HepG2 (cell line): ENCODE data around the gene GPHN. TPM values are rescaled to one million over a fixed set of nuclear protein-coding genes. Genes with fewer than 3 reads are reported as not detected.

Experiments used
- ATAC-seq: fragments of 200-7000 bp; cut with Tn5 transposase; 3 replicates; pipeline ENCODE4 v1.9.1; 2020; ENCODE audit warnings: mild to moderate bottlenecking, moderate library complexity
- BruUV-seq: library from RNA; stranded (reverse); fragments of 400-500 nt; replicated peaks from 2 replicates; lab custom pipeline; 2021; lab: Mats Ljungman, UMichigan
- CTCF ChIA-PET: fragments of 300-600 bp; formaldehyde crosslinking; extraction: SDS; loops from one replicate; lab custom pipeline; 2021; ENCODE audit warnings: low total read pairs, inconsistent platforms, low intra/inter-chr PET ratio; lab: Yijun Ruan, JAX
- POLR2A ChIA-PET: fragments of 350-600 bp; sonication (Branson Sonifier 250); formaldehyde crosslinking; loops from one replicate; lab custom pipeline; 2020; ENCODE audit warnings: antibody characterized with exemption, inconsistent platforms; lab: Yijun Ruan, JAX
- DNase-seq: peaks from one replicate; pipeline ENCODE4 v3.0.0-alpha.2; 2015; ENCODE audit warnings: low spot score
- FAIRE-seq: peaks from 3 replicates; lab custom pipeline; 2011; peaks lifted over from hg19 to GRCh38; lab: Jason Lieb, UNC
- H2AFZ ChIP-seq: one replicate; pipeline ENCODE4 v1.6.1; 2011; ENCODE audit warnings: low read length, inconsistent platforms
- H3K27ac ChIP-seq: fragments of 300-600 bp; 3 replicates; pipeline ENCODE4 v1.8.0; 2011; ENCODE audit warnings: mixed run types, mild to moderate bottlenecking, mixed read lengths, low read length, inconsistent platforms; ENCODE audit not compliant: insufficient read depth; ENCODE audit errors: extremely low read length
- H3K27me3 ChIP-seq, 2 experiments: fragments of 200-600 bp in 1 of 2; 2 replicates in 1 of 2; 3 replicates in 1 of 2; pipeline versions ENCODE4 v1.6.0 to v1.8.0; 2011; ENCODE audit warnings: low read length in 2 of 2, mild to moderate bottlenecking in 2 of 2, moderate library complexity in 2 of 2, inconsistent platforms in 1 of 2; ENCODE audit not compliant: insufficient read depth in 2 of 2, control insufficient read depth in 1 of 2
- H3K36me3 ChIP-seq, 2 experiments: fragments of 200-600 bp in 1 of 2; replicated peaks in 1 of 2; 2 replicates in 1 of 2; 3 replicates in 1 of 2; pipeline versions ENCODE4 v1.5.1 to v1.8.0; 2011; ENCODE audit warnings: low read length in 2 of 2, inconsistent platforms in 1 of 2; ENCODE audit not compliant: insufficient read depth in 2 of 2, control insufficient read depth in 1 of 2
- H3K4me1 ChIP-seq: 2 replicates; pipeline ENCODE4 v1.5.1; 2012; ENCODE audit warnings: low read length, inconsistent platforms; ENCODE audit not compliant: insufficient read depth
- H3K4me2 ChIP-seq: 2 replicates; pipeline ENCODE4 v1.6.0; 2011; ENCODE audit warnings: low read depth, low read length, inconsistent platforms
- H3K4me3 ChIP-seq, 3 experiments: fragments of 200-600 bp in 1 of 3; sonication (generic), shearing (Covaris generic) in 1 of 3; replicated peaks in 1 of 3; 2 replicates each; pipeline ENCODE4 v1.5.1; 2011 to 2016; ENCODE audit warnings: low read length in 3 of 3, inconsistent platforms in 2 of 3, low read depth in 2 of 3, mild to moderate bottlenecking in 2 of 3, control low read depth in 1 of 3, mixed read lengths in 1 of 3; ENCODE audit not compliant: insufficient read depth in 1 of 3
- H3K79me2 ChIP-seq: one replicate; pipeline ENCODE4 v1.6.1; 2011; ENCODE audit warnings: low read length, inconsistent platforms; ENCODE audit not compliant: insufficient read depth
- H3K9ac ChIP-seq: 2 replicates; pipeline ENCODE4 v1.6.0; 2011; ENCODE audit warnings: mild to moderate bottlenecking, low read depth, low read length, inconsistent platforms; ENCODE audit not compliant: insufficient read depth
- H3K9me3 ChIP-seq: 2 replicates; pipeline ENCODE4 v1.5.1; 2012; ENCODE audit warnings: mild to moderate bottlenecking, low read length
- H4K20me1 ChIP-seq: 2 replicates; pipeline ENCODE4 v1.6.0; 2011; ENCODE audit warnings: inconsistent platforms, mild to moderate bottlenecking, low read length, moderate library complexity; ENCODE audit not compliant: insufficient read depth
- KLF6 ChIP-seq: IDR thresholded peaks from 2 replicates; pipeline ENCODE4 v1.8.0; 2016; ENCODE audit warnings: missing biosample characterization, missing genetic modification reagents
- MTF2 ChIP-seq: sonication (generic); formaldehyde crosslinking; IDR thresholded peaks from 2 replicates; pipeline ENCODE4 v1.5.0; 2020; ENCODE audit warnings: missing genetic modification reagents, borderline replicate concordance
- PLSCR1 ChIP-seq: sonication (generic); formaldehyde crosslinking; IDR thresholded peaks from 2 replicates; pipeline ENCODE4 v1.5.0; 2020; ENCODE audit warnings: missing genetic modification reagents, mild to moderate bottlenecking, borderline replicate concordance
- POGZ ChIP-seq: sonication (generic); formaldehyde crosslinking; IDR thresholded peaks from 2 replicates; pipeline ENCODE4 v1.4.0; 2020; ENCODE audit warnings: mild to moderate bottlenecking, missing genetic modification reagents
- ZBTB14 ChIP-seq: sonication (generic); formaldehyde crosslinking; IDR thresholded peaks from 2 replicates; pipeline ENCODE4 v1.4.0; 2020; ENCODE audit warnings: missing genetic modification reagents
- ZBTB25 ChIP-seq: IDR thresholded peaks from 2 replicates; pipeline ENCODE4 v1.6.1; 2018; ENCODE audit warnings: missing genetic modification reagents
- ZNF703 ChIP-seq: sonication (generic); formaldehyde crosslinking; IDR thresholded peaks from 2 replicates; pipeline ENCODE4 v1.5.1; 2020; ENCODE audit warnings: missing genetic modification reagents, mild to moderate bottlenecking, moderate library complexity, borderline replicate concordance
- ZNF784 ChIP-seq: sonication (generic); formaldehyde crosslinking; IDR thresholded peaks from 2 replicates; pipeline ENCODE4 v1.5.1; 2020; ENCODE audit warnings: missing genetic modification reagents, mild to moderate bottlenecking, borderline replicate concordance
- in situ Hi-C: cut with HindIII; loops from 2 replicates; pipeline ENCODE4 v1.10.0; 2017; ENCODE audit warnings: low pct_unique_long_range_greater_than_20kb; ENCODE audit not compliant: extremely low pct_ligation_motif_present
- intact Hi-C: fragments of 100-400 bp; cut with micrococcal nuclease; formaldehyde crosslinking; loops from one replicate; pipeline ENCODE4 v1.10.0; 2022; ENCODE audit not compliant: unreplicated experiment
- polyA plus RNA-seq, 8 experiments: library from polyadenylated mRNA; depleted of rRNA in 3 of 8; stranded (reverse) in 7 of 8; unstranded in 1 of 8; fragments of >200 nt; fragmentation: Illumina TruSeq in 4 of 8; extraction: Trizol in 4 of 8; gene quantifications; 2 replicates each; pipeline versions ENCODE4 v1.2.1 to v1.2.3, GENCODE V29; 2011 to 2016; ENCODE audit warnings: low read depth in 4 of 8, missing spikeins in 1 of 8, mixed read lengths in 1 of 8; ENCODE audit not compliant: insufficient read depth in 1 of 8
- total RNA-seq, 5 experiments: library from RNA; depleted of rRNA; stranded (reverse); fragments of >200 nt; fragmentation: Illumina TruSeq; extraction: Trizol; gene quantifications; 2 replicates each; pipeline ENCODE4 v1.2.3, GENCODE V29; 2016; ENCODE audit warnings: low read depth in 1 of 5

The GPHN gene
- total and polyA plus RNA-seq, 2 of the 13 experiments (the other 11 are each of a cell fraction or from before 2014, with no cell fraction given): 12.7 to 19.2 TPM

GRCh38 chr14:66716227-66716626 is 208.3 kb downstream of the GPHN start:
- FAIRE-seq: no peak
- Histone ChIP-seq H3K4me3 (no peak overlapping the region), H3K27me3 (no peaks in the 10 kb centered on the region), H3K9me3 (no peaks in the 10 kb centered on the region), H4K20me1 (no peaks in the 10 kb centered on the region), H3K79me2 (peaks cover 3% of the 10 kb centered on the region), H3K9ac (no peak overlapping the region), H3K27ac (no peak overlapping the region), H3K4me2 (no peak overlapping the region), H3K36me3 (no peaks in the 10 kb centered on the region), H2AFZ (no peak overlapping the region), H3K4me1 (no peaks in the 10 kb centered on the region)
- in situ Hi-C loops (no loop called here), intact Hi-C loops (no loop called here)
- DNase-seq: no peak
- ChIA-PET CTCF (no interaction called here), POLR2A (no interaction called here)
- no peak for ATAC-seq
- BruUV-seq: no TSS peak
- TF ChIP-seq ZBTB25 (CRISPR knock-in tag): no peak
- no peak for TF ChIP-seq MTF2 (CRISPR knock-in tag)
- TF ChIP-seq ZNF703: no peak
- TF ChIP-seq ZBTB14 (CRISPR knock-in tag): no peak
- no peak for TF ChIP-seq KLF6 (CRISPR knock-in tag)
- no peak for TF ChIP-seq POGZ
- no peak for TF ChIP-seq ZNF784
- TF ChIP-seq PLSCR1 (CRISPR knock-in tag): no peak
